HG03108 (cell line): ENCODE measurements around the gene PRDM16.

Source experiments
- ATAC-seq: cut with Tn5 transposase; IDR thresholded peaks from one replicate; pipeline ENCODE4 v1.9.1; 2021; ENCODE audit warnings: moderate library complexity; ENCODE audit not compliant: unreplicated experiment

The PRDM16 gene

DNA sequence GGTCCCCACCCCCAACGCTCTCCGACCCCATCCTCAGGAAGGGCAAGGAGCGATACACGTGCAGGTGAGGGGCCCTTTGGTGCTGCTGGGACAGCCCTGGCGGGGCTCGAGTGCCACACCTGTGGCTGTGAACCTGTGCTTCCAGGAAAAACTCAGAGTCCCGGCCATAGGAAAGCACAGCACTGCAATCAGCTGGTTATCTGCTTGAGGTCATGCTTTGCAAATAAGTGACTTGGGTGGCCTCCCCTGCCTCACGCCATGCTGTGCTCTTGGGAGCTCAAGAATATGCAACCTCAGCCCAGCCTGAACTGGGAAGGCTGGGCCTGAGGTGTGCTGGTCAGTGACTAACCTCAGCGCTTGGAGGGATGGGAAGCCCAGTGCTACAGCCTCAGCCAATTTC lies 348.9 kb downstream of the PRDM16 start:
- ATAC-seq = no peak

GRCh38 chr1:3418600-3418999 lies 349.6 kb downstream of the PRDM16 start:
- no peak for ATAC-seq

GRCh38 chr1:3419415-3420204 lies 350.6 kb downstream of the PRDM16 start:
- ATAC-seq = no peak

- ATAC-seq = no peak
These were observed 351.4 kb downstream of the PRDM16 start for GRCh38 chr1:3420218-3420951.

DNA sequence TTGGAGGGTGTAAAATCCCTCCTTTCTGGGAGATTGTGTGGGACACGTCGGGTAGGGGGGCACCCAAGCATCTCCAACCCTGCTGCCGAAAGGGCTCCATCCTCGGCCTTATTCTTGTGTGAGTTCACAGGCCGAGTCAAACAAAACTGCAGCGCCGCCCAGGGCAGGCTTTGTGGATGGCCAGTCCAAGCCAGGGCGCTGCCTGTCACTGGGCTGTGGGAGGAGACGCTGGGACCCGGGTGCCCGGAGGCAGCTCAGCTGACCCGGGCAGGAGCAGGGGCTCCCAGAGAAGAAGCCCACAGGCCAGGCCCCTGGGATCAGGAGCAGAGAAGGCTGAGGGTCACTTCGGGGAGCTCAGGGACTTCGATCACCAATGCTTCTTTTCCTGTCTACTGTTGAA lies 353.6 kb downstream of the PRDM16 start:
- no peak for ATAC-seq

DNA sequence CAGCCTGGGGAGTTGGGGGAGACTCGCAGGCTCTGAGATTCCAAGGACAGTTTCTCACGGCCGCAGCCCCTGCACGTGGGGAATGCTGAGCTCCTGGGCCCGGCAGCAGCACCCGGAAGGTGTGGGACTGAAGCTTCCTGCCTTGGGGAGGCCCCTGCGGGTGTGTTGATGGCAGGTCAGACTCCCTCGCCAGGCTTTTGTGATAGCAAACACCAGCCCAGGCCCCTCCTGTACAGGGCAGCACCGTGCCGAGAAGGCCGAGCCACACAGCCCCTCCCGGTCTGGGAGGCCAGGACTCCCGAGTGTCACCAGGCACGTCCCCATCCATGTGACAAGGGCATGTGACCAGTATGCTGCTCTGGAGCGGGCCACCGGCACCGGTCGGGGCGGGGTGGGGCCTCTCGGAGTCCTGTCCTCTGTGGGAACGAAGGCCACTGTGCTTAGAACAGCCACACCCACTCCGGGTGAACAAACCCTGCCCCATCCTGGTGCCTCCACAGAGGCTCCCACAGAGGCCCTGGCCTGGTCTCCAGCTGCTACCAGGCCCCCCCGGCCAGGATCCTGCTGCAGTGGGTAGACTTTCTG lies 354.3 kb downstream of the PRDM16 start:
- ATAC-seq = no peak

- ATAC-seq = no peak
These were observed 355.1 kb downstream of the PRDM16 start for GRCh38 chr1:3423896-3424611.

DNA sequence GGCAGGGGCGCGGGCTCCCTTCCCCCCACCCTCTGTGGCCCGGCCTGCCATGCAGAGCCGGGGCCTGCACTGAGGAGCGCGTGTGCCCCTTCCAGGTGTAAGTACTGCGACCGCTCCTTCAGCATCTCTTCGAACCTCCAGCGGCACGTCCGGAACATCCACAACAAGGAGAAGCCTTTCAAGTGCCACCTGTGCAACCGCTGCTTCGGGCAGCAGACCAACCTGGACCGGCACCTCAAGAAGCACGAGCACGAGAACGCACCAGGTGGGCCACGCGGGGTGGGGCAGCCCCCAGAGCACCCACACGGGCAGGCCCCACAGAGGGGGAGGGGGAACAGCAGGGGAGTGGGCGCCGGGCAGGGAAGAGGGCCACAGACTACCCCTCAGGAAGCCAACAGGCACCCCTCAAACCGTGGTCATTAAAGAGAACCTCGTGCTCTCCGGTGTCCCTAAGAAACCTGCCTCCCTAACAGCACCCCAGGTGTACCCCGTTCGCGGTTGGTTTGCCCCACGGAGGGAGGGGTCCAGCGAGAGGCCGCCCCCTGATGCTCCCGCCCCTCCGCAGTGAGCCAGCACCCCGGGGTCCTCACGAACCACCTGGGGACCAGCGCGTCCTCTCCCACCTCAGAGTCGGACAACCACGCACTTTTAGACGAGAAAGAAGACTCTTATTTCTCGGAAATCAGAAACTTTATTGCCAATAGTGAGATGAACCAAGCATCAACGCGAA lies 356.6 kb downstream of the PRDM16 start:
- no peak for ATAC-seq

DNA sequence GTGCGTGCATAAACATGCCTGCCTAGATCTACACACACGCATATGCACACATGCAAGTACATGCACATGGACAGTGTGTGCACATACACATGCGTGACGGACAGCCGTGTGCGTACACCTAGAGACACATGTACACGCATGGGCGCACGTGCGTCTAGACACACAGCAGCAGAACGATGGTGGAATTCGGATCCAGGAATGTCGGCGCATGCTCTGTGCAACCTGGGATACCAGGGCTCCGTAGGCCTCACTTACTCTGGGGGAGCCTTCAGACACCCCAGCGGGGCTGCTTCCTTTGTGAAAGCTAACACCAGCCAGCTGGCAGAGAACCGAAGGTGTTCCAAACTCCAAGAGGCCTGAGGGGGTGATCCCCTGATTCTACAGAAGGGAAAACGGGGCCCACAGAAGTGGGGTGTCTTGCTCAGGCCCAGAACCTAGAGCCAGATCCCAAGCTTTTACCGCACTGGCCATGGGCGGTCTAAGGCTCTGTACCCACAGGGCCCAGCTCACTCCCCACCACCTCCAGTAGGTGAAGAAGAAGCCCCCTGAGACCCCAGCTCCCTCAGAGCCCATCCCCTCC lies 358.0 kb downstream of the PRDM16 start:
- ATAC-seq = no peak

- no peak for ATAC-seq
These were observed 359.0 kb downstream of the PRDM16 start for GRCh38 chr1:3427711-3428704.

- ATAC-seq = no peak
These were observed 359.9 kb downstream of the PRDM16 start for GRCh38 chr1:3428899-3429298.

DNA sequence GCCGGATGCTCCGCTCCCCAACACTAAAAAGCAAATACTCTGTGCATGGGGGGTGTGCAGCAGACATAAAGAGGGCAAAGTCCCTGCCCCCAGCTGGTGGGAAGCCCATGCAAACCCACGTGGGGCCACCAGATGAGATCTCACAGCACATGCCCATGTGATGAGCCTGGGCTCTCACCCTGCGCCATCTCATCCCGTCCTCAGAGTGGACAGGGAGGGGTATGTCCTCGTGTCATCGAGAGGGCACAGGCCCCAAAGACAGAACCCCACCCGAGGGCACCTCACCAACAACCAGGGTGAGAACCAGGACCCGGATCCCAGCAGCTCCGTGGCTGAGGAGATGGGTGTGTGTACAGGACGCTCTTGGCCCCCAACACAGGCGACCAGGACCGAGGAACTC lies 360.3 kb downstream of the PRDM16 start:
- no peak for ATAC-seq

DNA sequence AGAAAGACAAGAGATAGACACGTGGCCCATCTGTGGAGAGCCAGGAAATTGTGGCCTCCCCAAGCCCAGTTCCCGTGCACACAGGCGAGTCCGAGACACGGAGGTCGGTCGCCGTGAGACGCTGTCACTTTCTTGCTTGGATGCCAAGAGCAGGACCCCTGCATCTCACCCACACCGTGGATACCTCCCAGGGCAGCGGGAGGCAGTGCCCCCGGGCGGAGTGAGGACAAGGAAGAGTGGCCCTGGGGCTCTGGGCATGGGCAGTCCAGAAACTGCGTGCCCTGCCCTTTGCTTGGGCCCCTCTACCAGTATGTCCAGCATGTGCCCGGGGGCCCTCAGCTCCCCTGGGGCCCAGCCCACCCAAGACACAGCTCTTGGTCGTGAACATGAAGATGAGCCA lies 360.8 kb downstream of the PRDM16 start:
- ATAC-seq = no peak

DNA sequence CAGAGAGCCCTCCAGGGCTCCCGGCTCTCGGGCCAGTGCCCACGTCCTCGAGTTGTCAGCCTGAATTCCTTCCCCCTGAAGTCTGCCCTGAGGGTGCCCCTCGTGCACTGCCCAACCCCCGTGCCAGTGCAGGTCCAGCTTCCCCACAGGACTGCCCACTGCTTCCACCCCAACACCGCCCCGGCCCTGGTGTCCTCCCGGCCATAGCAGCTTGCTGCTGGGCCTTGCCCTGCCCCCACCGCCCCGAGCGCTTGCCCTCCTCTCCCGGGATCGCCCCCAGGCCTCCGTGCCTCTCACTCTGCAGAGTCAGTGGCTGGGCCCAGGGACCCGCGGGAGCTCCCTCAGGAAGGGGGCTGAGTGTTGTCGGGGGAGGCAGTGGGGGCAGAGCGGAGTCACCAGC lies 361.4 kb downstream of the PRDM16 start:
- ATAC-seq = no peak

- no peak for ATAC-seq
These were observed 361.8 kb downstream of the PRDM16 start for GRCh38 chr1:3430820-3431219.

DNA sequence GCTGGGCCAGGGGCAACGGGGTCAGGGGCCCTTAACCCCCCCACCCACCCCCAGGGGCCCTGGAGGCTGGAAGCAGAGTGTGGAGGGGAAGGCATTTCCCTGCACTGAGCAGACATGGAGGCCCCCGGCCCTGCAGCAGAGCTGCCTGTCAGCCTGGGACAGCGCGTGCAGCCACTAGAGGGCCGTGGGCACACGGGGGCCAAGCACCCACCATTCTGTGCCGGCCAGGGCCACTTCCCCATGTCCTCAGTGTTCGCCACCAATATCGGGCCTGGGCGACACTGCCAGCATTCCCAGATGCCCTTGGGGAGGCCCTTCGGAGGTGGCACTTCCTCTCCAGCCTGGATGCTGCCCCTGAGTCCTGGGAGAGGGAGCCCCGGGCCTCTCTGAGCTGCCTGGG lies 362.3 kb downstream of the PRDM16 start:
- no peak for ATAC-seq

GRCh38 chr1:3431686-3432085 lies 362.7 kb downstream of the PRDM16 start:
- no peak for ATAC-seq

DNA sequence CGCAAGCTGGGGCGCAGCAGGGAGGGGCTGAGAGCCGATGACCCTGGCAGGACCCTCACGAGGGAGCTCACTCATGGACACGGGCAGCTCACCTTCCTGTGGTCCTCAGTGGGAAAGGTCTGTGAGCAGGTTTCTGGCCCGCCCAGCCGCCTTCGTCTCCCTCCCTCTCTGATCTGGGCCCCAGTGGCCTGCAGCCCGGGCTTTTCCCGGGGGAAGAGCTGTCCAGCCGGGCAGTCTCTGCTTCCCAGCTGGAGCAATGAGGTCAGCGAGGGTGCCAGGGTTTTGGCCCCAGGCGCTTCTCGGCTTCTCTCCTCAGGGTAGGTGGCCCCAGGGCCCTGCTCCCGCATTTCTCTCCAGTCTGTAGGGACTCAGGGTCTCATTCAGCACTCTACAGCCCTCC lies 363.3 kb downstream of the PRDM16 start:
- no peak for ATAC-seq

DNA sequence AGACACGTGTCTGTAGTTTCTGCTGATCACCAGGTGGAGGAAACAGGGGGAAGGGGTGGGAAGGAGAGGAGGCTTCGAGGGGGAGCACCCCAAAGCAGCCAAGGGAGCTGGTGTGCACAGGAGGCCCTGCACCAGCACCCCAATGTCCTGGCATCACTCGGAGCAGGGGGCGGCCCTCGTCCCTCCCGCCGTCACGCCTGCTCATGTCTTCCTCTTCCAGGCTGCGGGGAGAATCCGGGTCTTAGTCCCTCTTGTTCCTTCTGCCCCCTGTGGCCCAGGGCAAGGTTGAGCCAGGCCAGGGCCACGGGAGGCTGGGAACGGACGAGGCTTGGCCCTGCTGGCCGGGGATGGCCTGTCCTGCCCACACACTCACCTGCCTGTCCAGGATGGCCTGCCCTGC lies 364.1 kb downstream of the PRDM16 start:
- ATAC-seq = no peak
